ENCODE results near the gene GREM1. TPM values are rescaled to one million over a fixed set of nuclear protein-coding genes. Genes with fewer than 3 reads are reported as not detected.

GREM1 gene
- total and polyA plus RNA-seq, 2 experiments from 2014 or later, result 0.09 TPM; not detected in 1

DNA sequence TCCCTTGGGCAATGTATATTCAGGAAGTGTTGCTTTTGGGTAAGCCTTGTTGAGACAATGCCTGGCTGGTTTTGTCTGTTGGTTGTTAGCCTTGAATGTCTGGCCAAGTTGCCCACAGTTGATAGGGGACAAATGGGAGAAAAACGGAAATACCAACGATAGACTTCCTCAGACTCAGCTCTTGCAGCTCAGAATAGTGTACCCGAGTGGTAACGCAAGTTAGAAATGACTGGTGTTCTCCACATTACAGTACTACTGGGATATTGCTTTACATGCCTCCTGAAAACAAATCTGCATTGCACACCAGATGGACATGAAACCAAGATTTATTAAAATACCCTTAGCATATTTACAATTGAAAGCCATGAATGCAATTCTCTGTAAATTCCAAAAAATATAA lies 47.4 kb downstream of the GREM1 start:
- TF ChIP-seq, protein P1, sequence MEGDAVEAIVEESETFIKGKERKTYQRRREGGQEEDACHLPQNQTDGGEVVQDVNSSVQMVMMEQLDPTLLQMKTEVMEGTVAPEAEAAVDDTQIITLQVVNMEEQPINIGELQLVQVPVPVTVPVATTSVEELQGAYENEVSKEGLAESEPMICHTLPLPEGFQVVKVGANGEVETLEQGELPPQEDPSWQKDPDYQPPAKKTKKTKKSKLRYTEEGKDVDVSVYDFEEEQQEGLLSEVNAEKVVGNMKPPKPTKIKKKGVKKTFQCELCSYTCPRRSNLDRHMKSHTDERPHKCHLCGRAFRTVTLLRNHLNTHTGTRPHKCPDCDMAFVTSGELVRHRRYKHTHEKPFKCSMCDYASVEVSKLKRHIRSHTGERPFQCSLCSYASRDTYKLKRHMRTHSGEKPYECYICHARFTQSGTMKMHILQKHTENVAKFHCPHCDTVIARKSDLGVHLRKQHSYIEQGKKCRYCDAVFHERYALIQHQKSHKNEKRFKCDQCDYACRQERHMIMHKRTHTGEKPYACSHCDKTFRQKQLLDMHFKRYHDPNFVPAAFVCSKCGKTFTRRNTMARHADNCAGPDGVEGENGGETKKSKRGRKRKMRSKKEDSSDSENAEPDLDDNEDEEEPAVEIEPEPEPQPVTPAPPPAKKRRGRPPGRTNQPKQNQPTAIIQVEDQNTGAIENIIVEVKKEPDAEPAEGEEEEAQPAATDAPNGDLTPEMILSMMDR (IDR thresholded peaks at IDR 0.05; ENCODE audit: low read depth, low read length), result no peak
- no peak overlapping the region for H3K27ac ChIP-seq
- no peak overlapping the region for H3K4me3 ChIP-seq
- no peaks in the 10 kb centered on the region for H3K36me3 ChIP-seq
- no peaks in the 10 kb centered on the region for H3K27me3 ChIP-seq
- no peaks in the 10 kb centered on the region for H3K9me3 ChIP-seq (ENCODE audit: low read depth)
- no peak for DNase-seq (ENCODE audit: low read depth in 1 of 2, low spot score in 1 of 2)
- peaks cover 6% of the 10 kb centered on the region for H3K4me1 ChIP-seq (ENCODE audit: low read depth)

GRCh38 chr15:32766101-32766500 lies 48.3 kb downstream of the GREM1 start:
- H3K4me3 ChIP-seq, result no peak overlapping the region
- H3K27ac ChIP-seq, result no peak overlapping the region
- no peaks in the 10 kb centered on the region for H3K36me3 ChIP-seq
- TF ChIP-seq, protein P1 (IDR thresholded peaks at IDR 0.05; ENCODE audit: low read depth, low read length), result no peak
- H3K4me1 ChIP-seq (ENCODE audit: low read depth), result peaks cover 6% of the 10 kb centered on the region
- H3K27me3 ChIP-seq, result no peaks in the 10 kb centered on the region
- no peak for DNase-seq (ENCODE audit: low read depth in 1 of 2, low spot score in 1 of 2)
- no peaks in the 10 kb centered on the region for H3K9me3 ChIP-seq (ENCODE audit: low read depth)

- no peak for DNase-seq (ENCODE audit: low read depth in 1 of 2, low spot score in 1 of 2)
Measured at GRCh38 chr15:32767236-32767635, 49.4 kb downstream of the GREM1 start.

DNA sequence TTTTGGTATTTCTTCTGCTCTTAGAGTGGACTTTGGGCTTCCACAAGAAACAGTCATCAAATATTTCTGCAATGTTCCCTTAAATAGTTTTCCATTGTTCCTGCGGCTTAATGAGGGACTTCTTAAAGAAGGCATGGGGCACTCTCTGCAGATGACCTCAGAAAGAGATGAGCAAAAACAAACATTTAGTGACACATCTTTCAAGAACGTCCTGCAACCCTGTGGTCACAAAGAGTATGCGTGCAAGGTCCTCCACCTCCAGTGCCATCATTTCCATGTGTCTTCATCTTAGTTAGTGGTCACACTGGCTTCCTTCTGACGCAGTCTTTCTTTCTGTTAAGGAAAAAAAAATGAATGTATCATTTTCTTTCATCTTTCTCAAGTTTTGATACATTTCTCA lies 56.2 kb downstream of the GREM1 start:
- Histone ChIP-seq H3K4me3 (no peak overlapping the region), H3K36me3 (no peaks in the 10 kb centered on the region)

More at GRCh38 chr15:32767236-32767635, 49.4 kb downstream of the GREM1 start:
- TF ChIP-seq, protein P1 (IDR thresholded peaks at IDR 0.05; ENCODE audit: low read depth, low read length), result no peak
- no peaks in the 10 kb centered on the region for H3K27me3 ChIP-seq
- no peaks in the 10 kb centered on the region for H3K36me3 ChIP-seq
- H3K9me3 ChIP-seq (ENCODE audit: low read depth), result no peaks in the 10 kb centered on the region
- no peak overlapping the region for H3K4me3 ChIP-seq
- H3K4me1 ChIP-seq (ENCODE audit: low read depth), result peaks cover 6% of the 10 kb centered on the region
- no peak overlapping the region for H3K27ac ChIP-seq

GRCh38 chr15:32775103-32775502 lies 57.3 kb downstream of the GREM1 start:
- H3K27ac ChIP-seq, result no peak overlapping the region
- no peak overlapping the region for H3K4me3 ChIP-seq
- H3K36me3 ChIP-seq, result no peaks in the 10 kb centered on the region
- no peak for DNase-seq (ENCODE audit: low read depth in 1 of 2, low spot score in 1 of 2)
- H3K4me1 ChIP-seq (ENCODE audit: low read depth), result no peaks in the 10 kb centered on the region
- TF ChIP-seq, protein P1 (IDR thresholded peaks at IDR 0.05; ENCODE audit: low read depth, low read length), result no peak
- H3K9me3 ChIP-seq (ENCODE audit: low read depth), result no peaks in the 10 kb centered on the region
- peaks cover 3% of the 10 kb centered on the region for H3K27me3 ChIP-seq

More for the DNA sequence above, 56.2 kb downstream of the GREM1 start:
- H3K9me3 ChIP-seq (ENCODE audit: low read depth), result no peaks in the 10 kb centered on the region
- no peaks in the 10 kb centered on the region for H3K4me1 ChIP-seq (ENCODE audit: low read depth)
- peak in 1 of 2 donors; percentile 53 for DNase-seq (ENCODE audit: low read depth in 1 of 2, low spot score in 1 of 2)
- H3K27ac ChIP-seq, result no peak overlapping the region
- H3K27me3 ChIP-seq, result peaks cover 3% of the 10 kb centered on the region
- TF ChIP-seq, protein P1 (IDR thresholded peaks at IDR 0.05; ENCODE audit: low read depth, low read length), result no peak
